HG03108 (cell line): ENCODE results near the gene DNAAF9.
A peak's percentile ranks its signal among the peaks of the same experiment; 100 is the strongest.

ENCODE experiments used
- ATAC-seq: cut with Tn5 transposase; IDR thresholded peaks from one replicate; pipeline ENCODE4 v1.9.1; 2021; ENCODE audit warnings: moderate library complexity; ENCODE audit not compliant: unreplicated experiment

Gene DNAAF9

DNA sequence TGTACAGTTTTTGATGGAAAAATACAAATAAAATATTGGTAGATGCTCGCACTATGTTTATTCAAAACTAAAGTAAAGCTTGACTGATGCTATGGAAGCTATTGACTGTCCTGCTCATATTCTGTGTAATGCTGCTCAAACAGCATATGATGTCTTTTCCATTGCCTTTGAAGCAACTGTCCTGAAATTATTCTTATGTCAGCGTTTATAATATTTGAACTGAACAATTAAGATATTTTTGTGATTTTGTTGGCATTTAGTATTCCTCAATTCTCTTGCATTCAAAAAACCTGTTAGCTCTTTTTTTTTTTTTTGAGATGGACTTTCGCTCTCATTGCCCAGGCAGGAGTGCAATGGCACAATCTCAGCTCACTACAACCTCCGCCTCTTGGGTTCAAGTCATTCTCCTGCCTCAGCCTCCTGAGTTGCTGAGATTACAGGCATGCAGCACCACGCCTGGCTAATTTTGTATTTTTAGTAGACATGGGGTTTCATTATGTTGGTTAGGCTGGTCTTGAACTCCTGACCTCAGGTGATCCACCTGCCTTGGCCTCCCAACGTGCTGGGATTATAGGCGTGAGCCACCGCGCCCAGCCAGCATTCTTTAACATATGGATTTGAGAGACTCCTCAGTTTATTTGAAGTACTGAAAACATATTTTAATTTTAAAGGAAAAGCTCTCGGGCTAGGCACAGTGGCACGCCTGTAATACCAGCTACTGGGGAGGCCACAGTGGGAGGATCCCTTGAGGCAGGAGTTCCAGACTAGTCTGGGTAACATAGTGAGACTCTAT is 5.3 kb upstream of the DNAAF9 start:
- no peak for ATAC-seq

DNA sequence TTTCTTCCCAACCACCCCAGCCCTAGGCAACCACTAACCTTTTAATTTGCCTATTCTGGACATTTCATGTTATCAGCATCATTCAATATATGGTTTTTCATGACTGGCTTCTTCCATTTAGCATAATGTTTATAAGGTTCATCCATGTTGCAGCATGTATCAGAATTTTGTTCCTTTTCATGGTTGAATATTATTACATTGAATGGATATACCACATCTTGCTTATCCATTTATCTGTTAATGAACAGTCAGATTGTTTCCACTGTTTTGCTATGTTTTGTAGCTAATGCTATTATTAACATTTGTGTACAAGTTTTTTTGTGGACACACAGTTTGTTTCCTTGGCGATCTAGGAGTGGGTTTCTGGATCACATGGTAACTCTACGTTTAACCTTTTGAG is 3.0 kb upstream of the DNAAF9 start:
- no peak for ATAC-seq

DNA sequence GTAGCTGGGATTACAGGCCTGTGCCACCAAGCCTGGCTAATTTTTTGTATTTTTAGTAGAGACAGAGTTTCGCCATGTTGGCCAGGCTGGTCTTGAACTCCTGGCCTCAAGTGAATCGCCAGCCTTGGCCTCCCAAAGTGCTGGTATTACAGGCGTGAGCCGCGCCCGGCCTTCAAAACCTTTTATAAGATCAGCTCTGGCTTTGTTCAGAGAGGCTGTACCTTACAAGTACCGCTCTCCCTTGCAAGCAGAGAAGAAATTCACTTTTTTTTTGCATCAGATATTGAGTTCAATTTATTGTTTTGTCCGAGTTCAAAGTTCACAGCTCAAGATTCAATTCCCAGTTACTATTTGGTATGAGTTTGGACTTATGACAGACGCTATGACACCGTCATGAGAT is 1.9 kb upstream of the DNAAF9 start:
- ATAC-seq, result no peak

DNA sequence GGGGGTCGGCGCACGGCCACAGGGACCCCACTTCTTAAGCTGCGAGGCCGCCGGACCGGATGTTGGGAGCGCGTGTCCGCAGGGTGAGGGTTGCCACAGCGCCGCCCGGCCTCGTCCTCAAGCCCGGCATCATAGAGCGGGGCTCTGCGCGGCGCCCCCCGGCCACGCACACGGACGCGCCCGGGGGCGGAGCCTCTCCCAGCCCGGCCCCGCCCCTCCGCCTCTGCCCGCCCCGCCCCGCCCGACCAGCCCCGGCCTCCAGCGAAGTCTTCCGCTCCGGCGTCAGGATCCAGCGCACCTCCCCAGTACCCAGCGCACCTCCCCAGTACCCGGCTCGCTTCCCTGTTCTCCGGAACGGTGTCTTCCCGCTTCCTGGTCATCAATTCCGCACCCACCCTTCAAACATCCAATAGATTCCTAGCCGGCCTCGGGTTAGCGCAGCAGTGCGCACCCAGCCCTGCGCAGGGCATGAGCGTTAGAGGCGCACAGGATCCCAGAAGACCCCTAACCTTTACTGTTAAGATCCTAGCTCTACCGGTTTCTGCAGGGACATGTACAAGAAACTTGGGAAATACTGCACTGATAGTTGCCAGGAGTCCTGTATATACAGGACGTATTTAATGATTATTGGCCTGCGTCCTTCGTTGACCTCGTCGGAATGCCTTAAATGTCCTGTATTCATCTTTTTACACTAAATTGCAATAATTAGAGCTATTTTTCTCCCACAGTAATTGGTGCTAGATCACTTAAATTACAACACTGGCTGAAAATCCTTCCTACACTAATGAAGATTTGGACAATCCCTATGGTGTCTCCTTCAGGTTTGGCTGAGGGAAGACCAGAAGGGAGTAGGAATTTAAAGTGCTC is 535 bp upstream of the DNAAF9 start:
- ATAC-seq, result peak; percentile 60

GRCh38 chr20:3406481-3407039 is 909 bp downstream of the DNAAF9 start:
- no peak for ATAC-seq

GRCh38 chr20:3405696-3406358 is 1.6 kb downstream of the DNAAF9 start:
- no peak for ATAC-seq

GRCh38 chr20:3405139-3405538 is 2.3 kb downstream of the DNAAF9 start:
- ATAC-seq, result no peak

DNA sequence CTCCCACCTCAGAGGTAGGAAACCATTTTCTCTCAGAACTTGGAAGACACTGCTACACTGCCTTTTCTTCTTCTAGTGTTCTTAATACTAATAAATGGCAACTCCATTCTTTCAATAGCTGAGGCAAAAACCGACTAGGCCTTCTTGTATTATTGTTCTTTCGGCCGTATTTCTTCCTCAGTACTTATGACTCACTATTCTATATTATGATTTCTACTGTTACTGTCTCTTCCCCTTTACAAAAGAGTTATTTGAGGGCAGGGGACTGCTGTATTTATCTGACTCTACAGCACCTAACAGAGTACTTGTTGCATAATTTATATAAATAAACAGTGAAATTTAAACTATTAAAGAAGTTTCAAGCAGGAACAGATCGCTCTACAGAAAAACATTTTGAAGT is 3.1 kb downstream of the DNAAF9 start:
- no peak for ATAC-seq

DNA sequence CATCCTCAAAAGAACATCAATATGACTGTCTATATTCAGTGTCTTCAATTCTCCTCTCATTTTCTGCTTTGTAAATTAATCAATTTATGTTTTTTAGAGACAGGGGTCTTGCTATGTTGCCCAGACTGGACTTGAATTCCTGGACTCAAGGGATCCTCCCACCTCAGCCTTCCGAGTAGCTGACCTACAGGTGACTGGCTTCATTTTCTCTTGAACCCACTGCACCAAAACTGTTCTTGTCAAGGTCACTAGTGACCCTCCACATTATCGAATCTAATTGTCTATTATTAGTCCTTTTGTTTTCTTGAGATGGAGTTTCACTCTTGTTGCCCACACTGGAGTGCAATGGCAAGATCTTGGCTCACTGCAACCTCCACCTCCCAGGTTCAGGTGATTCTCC is 3.7 kb downstream of the DNAAF9 start:
- ATAC-seq, result no peak

DNA sequence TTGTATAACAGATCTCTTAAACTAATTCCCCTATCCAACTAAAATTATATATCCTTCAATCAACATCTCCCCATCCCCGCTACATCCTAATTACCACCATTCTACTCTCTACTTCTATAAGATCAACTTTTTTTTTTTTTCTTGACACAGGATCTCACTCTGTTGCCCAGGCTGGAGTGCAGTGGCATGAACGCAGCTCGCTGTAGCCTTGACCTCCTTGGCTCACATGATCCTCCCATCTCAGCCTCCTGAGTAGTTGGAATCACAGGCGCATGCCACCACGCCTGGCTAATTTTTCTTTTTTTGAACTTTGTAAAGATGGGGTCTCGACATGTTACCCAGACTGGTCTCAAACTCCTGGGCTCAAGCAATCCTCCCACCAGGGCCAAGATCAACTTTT is 5.0 kb downstream of the DNAAF9 start:
- ATAC-seq, result no peak

- no peak for ATAC-seq
These were observed 7.0 kb downstream of the DNAAF9 start for GRCh38 chr20:3400260-3401155.

DNA sequence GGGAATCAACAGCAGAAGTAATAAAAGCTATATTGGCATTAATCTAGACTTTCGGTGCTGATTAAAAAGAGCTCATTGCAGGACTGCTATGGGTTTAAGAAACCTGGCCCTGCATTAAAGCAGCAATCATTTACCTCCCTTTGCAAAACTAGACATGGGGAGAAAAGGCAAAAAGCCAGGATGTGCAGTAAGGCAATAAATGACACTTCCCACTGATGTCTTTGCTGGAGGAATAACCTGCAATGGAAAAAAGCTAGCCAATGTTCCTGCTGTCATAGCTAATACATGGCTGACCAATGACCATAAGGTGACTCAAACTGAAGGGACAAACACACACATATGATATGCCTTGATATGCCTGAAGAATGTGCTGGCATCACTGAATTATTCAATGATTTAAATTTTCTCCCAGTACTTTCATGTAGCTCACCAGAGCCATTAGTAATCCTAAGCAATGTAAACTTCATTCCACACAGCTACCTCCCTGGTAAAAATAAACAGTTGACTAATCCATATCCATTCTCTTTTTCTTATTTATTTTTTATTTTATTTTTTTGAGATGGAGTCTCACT is 8.7 kb downstream of the DNAAF9 start:
- ATAC-seq, result no peak

DNA sequence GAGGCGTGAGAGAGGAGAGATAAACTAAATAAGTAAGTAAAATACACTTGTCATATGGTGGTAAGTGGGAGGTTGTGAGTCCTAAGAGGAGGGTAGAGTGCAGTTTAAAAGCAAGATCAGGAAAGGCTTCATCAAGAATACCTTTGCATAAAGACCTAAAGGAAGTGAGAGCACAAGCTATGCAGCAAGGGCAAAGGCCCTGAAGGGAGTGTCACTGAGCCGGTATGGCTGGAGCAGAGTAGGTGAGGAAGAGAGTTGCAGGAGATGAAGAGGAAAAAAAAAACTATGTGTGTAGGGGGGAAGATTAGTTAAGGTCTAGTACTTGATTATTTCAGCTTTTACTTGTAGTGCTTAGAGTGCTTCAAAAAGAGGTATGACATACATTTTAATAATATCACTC is 11.0 kb downstream of the DNAAF9 start:
- ATAC-seq, result no peak

GRCh38 chr20:3392756-3393155 is 14.7 kb downstream of the DNAAF9 start:
- no peak for ATAC-seq

DNA sequence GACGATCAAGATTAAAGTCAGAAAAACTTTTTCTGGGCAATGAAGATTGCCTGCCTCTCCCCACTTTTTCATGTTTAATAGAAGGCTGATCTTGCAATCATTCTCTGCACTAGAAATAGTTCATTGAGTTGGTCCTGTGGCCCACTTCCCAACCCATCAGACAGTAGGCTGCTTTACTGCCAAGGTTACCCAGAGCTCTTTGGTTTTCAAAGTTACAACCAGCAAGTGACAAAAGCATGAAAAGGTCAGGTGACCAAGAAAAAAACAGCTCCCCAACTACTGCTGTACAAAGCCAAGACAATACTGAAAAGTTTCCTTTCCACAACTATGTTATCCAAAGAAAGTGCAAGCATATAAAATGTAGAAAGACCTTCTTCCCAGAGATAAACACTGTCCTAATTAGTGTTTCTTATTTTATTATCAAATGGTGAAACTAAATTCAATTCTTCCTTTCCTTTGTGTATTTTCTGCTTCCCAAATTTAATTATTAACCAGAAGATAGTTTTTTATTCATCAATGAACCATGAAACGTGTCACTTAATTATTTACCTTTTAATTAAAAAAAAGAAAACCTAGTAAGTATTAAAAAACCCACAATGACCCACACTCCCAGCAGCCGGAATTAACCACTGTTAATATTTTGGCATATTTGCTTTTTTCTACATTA is 16.6 kb downstream of the DNAAF9 start:
- no peak for ATAC-seq

GRCh38 chr20:3383878-3384495 is 23.5 kb downstream of the DNAAF9 start:
- no peak for ATAC-seq

- no peak for ATAC-seq
These were observed 24.6 kb downstream of the DNAAF9 start for GRCh38 chr20:3382836-3383235.

- ATAC-seq, result no peak
These were observed 27.0 kb downstream of the DNAAF9 start for GRCh38 chr20:3380228-3381070.
